Measurements from ENCODE around the gene SRP14. TPM values are rescaled to one million over a fixed set of nuclear protein-coding genes. Genes with fewer than 3 reads are reported as not detected.

Gene SRP14
- total RNA-seq, 1 experiment from 2014 or later, result 274 TPM

DNA sequence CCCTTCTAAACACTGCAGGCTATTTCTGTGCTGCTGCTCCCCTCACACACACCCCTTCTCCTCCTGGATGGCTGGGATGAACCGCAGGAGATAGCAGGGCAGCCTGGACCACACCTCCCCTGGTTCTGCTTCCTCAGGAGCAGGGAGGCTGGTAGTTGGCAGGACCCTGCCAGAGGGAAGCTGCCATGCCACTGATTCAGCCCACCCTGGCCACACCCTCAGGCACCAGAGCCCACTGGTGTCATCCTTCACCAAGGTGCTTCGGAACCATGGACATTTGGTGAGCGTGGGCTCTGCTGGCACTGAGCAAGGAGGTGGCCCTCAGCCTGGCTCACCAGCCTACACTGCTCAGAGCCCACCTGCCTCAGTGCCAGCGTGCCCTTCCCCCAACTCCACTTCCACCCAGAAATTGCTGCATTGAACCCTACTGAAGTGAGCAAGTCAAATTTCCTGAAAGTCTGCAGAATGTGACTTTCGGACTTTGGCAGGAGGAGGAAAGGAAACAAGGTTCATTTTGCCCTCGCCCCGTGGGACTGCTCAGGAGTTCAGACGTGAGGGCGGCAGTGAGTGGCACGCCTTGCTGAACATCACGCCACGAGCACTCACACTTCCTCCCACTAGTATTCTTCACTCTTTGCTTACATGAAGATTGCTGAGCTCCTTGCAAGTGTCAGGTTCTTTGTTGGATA lies 43.4 kb upstream of the SRP14 start:
- intact Hi-C loops (cut with micrococcal nuclease; ENCODE audit: unreplicated experiment), result no loop called here
- POLR2A ChIA-PET (ENCODE audit: low non-redundant PET), result no interaction called here
- H3K27ac ChIP-seq (ENCODE audit: low read depth, low read length, poor library complexity, severe bottlenecking), result peak overlapping the region; percentile 75
- no peaks in the 10 kb centered on the region for H3K36me3 ChIP-seq (ENCODE audit: insufficient read depth, low read length, poor library complexity, severe bottlenecking)
- CTCF ChIA-PET, result interaction anchor here (0.8 to 1.1 kb wide), 2 partner anchors 10 to 37 kb away, joined by 3 read pairs; no protein-coding TSS in a partner anchor
- TF ChIP-seq EZH2 (IDR thresholded peaks at IDR 0.05; ENCODE audit: borderline replicate concordance, low read depth, low read length, poor library complexity, severe bottlenecking), result no peak
- TF ChIP-seq, protein P1, sequence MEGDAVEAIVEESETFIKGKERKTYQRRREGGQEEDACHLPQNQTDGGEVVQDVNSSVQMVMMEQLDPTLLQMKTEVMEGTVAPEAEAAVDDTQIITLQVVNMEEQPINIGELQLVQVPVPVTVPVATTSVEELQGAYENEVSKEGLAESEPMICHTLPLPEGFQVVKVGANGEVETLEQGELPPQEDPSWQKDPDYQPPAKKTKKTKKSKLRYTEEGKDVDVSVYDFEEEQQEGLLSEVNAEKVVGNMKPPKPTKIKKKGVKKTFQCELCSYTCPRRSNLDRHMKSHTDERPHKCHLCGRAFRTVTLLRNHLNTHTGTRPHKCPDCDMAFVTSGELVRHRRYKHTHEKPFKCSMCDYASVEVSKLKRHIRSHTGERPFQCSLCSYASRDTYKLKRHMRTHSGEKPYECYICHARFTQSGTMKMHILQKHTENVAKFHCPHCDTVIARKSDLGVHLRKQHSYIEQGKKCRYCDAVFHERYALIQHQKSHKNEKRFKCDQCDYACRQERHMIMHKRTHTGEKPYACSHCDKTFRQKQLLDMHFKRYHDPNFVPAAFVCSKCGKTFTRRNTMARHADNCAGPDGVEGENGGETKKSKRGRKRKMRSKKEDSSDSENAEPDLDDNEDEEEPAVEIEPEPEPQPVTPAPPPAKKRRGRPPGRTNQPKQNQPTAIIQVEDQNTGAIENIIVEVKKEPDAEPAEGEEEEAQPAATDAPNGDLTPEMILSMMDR (conservative IDR thresholded peaks at IDR 0.05; ENCODE audit: low read depth, low read length), result no peak
- no peaks in the 10 kb centered on the region for H3K27me3 ChIP-seq (replicated peaks; ENCODE audit: insufficient read depth, low read depth, low read length, poor library complexity)
- peaks cover 78% of the 10 kb centered on the region for H3K4me1 ChIP-seq (ENCODE audit: insufficient read depth, low read length, poor library complexity, severe bottlenecking)
- DNase-seq (ENCODE audit: low spot score), result no peak
- no TSS peak for BruUV-seq (replicated peaks)
- H3K9me3 ChIP-seq (ENCODE audit: low read depth, low read length, poor library complexity, severe bottlenecking), result no peaks in the 10 kb centered on the region
- no peak overlapping the region for H3K4me3 ChIP-seq (ENCODE audit: low read depth, low read length, poor library complexity, severe bottlenecking)

DNA sequence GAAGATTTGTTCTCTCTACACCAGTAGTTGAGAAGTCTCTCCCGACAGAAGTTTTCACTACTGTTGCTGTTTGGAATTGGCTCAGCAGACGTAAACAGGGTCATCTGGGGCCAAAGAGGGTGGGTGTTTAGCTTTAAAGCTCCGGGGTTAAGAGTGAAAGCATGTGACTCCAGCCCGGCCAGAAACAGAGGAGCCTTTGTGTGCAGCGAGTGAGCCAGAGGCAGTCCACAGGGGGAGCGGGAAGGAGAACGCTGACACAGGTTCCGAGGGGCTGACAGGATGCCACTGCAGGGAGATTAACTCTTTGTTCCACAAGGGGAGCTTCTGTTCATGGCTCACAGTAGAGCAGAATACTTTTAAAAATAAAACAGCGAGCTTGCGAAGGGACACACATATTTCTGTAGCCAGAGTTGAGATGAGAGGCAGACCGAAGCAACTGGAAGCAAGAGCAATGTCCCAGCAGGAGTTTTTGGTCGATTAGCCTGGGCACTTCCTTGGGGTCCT lies 42.8 kb upstream of the SRP14 start:
- Histone ChIP-seq H3K27ac (ENCODE audit: low read depth, low read length, poor library complexity, severe bottlenecking) (peak overlapping the region; percentile 75), H3K4me1 (ENCODE audit: insufficient read depth, low read length, poor library complexity, severe bottlenecking) (peaks cover 72% of the 10 kb centered on the region), H3K27me3 (replicated peaks; ENCODE audit: insufficient read depth, low read depth, low read length, poor library complexity) (no peaks in the 10 kb centered on the region), H3K36me3 (ENCODE audit: insufficient read depth, low read length, poor library complexity, severe bottlenecking) (no peaks in the 10 kb centered on the region), H3K9me3 (ENCODE audit: low read depth, low read length, poor library complexity, severe bottlenecking) (no peaks in the 10 kb centered on the region), H3K4me3 (ENCODE audit: low read depth, low read length, poor library complexity, severe bottlenecking) (peak overlapping the region; percentile 10)
- TF ChIP-seq, protein P1 (conservative IDR thresholded peaks at IDR 0.05; ENCODE audit: low read depth, low read length), result no peak
- no TSS peak for BruUV-seq (replicated peaks)
- DNase-seq (ENCODE audit: low spot score), result peak; percentile 77
- ChIA-PET POLR2A (ENCODE audit: low non-redundant PET) (no interaction called here), CTCF (interaction anchor here (0.5 to 1.1 kb wide), 3 partner anchors 11 to 36 kb away, joined by 3 to 5 read pairs (median 3); no protein-coding TSS in a partner anchor)
- intact Hi-C loops (cut with micrococcal nuclease; ENCODE audit: unreplicated experiment), result no loop called here

DNA sequence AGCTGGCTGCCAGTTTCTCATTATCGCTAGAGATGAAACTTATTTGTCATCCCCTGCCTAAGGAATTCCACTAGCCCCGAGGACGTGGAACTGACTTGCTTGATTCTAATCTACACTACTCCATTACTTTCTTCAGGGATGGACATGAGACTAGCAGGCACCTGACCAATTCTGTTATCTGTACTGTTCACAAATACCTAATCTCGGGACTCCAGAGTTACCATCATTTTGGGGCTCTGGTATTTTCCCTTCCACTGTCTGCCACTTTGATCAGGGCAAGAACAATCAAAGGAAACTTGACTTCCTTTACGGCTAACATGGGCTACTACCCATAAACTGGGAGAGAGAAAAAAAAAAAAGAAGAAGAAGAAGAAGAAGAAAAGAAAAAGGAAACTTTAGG lies 41.9 kb upstream of the SRP14 start:
- BruUV-seq (replicated peaks), result no TSS peak
- peak overlapping the region; percentile 75 for H3K27ac ChIP-seq (ENCODE audit: low read depth, low read length, poor library complexity, severe bottlenecking)
- POLR2A ChIA-PET (ENCODE audit: low non-redundant PET), result interaction anchor here (0.6 kb wide), 1 partner anchor 1671 kb away, joined by 4 read pairs; no protein-coding TSS in a partner anchor

More for the DNA sequence above, 41.9 kb upstream of the SRP14 start:
- Histone ChIP-seq H3K4me1 (ENCODE audit: insufficient read depth, low read length, poor library complexity, severe bottlenecking) (peaks cover 71% of the 10 kb centered on the region), H3K9me3 (ENCODE audit: low read depth, low read length, poor library complexity, severe bottlenecking) (no peaks in the 10 kb centered on the region), H3K27me3 (replicated peaks; ENCODE audit: insufficient read depth, low read depth, low read length, poor library complexity) (no peaks in the 10 kb centered on the region), H3K36me3 (ENCODE audit: insufficient read depth, low read length, poor library complexity, severe bottlenecking) (no peaks in the 10 kb centered on the region), H3K4me3 (ENCODE audit: low read depth, low read length, poor library complexity, severe bottlenecking) (no peak overlapping the region)
- intact Hi-C loops (cut with micrococcal nuclease; ENCODE audit: unreplicated experiment), result no loop called here
- CTCF ChIA-PET, result no interaction called here
- no peak for DNase-seq (ENCODE audit: low spot score)
- no peak for TF ChIP-seq EZH2 (IDR thresholded peaks at IDR 0.05; ENCODE audit: borderline replicate concordance, low read depth, low read length, poor library complexity, severe bottlenecking)
- TF ChIP-seq, protein P1 (conservative IDR thresholded peaks at IDR 0.05; ENCODE audit: low read depth, low read length), result no peak

Measured in A673 (cell line).